HPDE6-E6E7 (cell line): ENCODE results near the gene PNKP.

ENCODE experiments used
- DNase-seq: peaks from one replicate; pipeline ENCODE4 v3.0.0; 2011; ENCODE audit warnings: missing footprints; ENCODE audit errors: extremely low spot score

The PNKP gene

GRCh38 chr19:49847731-49848696, 19.4 kb downstream of the PNKP start:
- no peak for DNase-seq

DNA sequence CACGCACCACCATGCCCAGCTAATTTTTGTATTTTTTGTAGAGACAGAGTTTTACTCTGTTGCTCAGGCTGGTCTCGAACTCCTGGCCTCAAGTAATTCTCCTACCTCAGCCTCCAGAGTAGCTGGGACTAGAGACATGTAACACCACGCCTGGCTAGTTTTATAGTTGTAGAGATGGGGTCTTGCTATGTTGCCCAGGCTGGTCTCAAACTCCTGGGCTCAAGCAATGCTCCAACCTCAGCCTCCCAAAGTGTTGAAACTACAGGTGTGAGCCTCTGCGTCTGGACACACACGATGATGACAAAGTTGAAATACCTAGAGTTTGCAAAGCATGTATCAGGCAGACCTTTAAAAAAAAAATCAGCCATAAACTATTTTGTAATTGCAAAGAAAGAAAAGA, 21.0 kb downstream of the PNKP start:
- no peak for DNase-seq

DNA sequence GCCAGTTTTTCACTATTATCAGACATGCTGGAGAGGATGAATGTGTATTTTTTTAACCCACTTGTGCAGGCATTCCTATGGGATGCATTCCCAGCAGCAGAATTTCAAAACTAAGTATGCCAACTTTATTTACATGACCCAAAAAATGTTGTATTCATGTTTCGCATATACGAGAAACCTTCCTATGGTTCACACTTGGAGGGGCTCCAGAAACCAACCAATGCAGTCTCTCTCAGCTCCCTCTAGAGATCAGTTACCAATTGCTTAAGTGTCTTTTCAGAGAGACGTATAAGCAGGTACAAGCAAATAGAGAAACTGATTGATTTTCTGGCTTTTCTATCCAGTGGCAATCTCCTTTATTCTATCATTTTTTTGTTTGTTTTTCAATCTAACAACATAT, 22.0 kb downstream of the PNKP start:
- DNase-seq: no peak

DNA sequence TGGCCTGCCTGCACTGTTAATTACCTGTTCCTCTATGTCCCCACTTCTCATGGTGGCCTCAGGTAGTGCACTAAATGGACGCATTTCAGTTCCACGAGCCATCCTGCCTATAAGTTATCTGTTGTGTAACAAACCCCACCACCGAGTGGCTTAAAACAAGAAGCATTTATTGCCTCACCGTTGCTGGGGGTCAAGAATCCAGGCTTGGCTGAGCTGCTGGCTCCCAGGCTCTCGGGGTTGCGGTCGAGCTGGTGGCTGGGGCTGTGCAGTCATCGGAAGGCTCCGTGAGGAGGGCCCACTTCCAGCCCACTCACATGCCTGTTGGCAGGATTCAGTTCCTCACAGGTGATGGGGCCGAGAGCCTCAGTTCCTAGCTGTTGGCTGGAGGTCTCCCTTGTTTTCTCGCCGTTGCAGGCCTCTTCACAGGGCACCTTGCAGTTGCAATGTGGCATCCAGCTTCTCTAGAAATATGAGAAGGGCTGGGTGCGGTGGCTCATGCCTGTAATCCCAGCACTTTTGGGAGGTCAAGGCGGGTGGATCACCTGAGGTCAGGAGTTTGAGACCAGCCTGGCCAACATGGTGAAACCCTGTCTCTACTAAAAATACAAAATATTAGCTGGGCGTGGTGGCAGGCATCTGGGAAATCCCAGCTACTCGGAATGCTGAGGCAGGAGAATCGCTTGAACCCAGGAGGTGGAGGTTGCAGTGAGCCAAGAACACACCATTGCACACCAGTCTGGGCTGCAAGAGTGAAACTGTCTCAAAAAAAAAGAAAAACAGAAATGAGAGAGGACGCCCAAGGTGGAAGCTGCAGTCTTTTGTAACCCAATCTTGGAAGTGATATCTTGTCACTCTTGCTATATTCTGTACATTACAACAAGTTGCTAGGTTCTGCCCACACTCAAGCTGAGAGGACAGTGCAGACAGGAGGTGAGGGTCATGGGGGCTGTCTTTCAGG, 23.0 kb downstream of the PNKP start:
- DNase-seq: no peak

- no peak for DNase-seq
Observed at GRCh38 chr19:49843265-49843664, 24.1 kb downstream of the PNKP start.

DNA sequence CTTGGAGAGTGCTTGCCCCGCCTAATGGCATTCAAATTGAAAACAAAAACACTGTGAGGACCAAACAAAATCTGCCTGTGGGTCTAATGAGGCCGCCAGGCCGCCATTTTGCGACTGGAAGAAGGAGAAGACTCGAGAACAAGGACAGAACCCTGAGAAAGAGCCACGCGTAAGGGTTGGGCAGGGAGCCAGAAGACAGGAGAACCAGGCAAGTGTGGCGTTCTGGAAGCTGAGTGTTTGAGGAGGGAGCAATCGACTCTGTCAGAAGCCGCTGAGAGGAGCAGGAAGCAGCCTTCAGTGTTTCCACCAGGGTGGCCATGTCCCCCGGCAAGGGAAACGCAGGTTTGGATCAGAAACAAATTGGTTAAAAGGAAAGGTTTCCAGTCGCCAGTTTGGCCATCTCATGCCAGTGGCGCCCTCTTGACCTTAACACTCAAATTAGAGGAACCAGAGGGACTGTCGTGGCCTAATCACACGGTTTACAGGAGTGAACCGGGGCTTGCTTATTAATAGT, 26.6 kb downstream of the PNKP start:
- no peak for DNase-seq

DNA sequence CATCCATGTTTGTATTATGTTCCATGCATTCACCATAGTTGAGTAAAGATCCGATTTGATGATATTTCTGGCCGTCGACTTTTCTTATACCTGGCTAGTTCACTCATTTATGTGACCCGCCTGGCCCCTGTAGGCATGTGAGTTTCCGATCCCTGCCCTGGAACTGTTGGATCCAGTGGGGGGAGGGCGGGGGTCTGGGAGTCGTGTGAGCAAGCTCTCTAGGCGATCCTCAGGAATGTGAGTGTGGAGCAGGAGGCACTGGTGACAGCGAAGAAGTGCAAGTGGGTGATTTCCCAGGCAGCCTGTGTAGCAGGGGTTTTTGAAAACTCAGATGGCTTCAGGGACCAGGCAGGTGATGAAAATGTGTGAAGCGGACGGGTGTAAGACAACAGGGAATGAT, 27.1 kb downstream of the PNKP start:
- DNase-seq: no peak

- DNase-seq: no peak
Observed at GRCh38 chr19:49839713-49840112, 27.7 kb downstream of the PNKP start.

- no peak for DNase-seq
Observed at GRCh38 chr19:49838885-49839588, 28.3 kb downstream of the PNKP start.

DNA sequence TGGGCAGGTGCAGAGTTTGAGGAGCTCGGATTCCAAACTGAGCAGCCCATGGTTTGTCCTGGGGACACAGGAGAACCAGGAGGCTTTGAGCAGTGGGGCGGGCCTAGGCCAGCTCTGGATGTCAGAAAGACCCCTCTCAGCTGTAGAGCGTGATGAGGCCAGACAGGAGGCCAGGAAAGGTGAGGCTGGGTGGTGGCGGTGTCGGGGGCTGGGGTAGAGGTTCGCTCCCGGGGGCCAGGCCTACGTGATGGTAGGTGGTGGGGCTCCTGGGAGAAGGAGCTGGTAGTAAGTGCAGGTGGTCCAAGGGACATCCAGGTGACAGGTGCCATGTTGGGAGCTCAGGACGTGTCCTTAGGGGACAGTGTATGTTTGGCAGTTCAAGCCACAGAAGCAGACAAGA, 30.0 kb downstream of the PNKP start:
- DNase-seq: no peak

DNA sequence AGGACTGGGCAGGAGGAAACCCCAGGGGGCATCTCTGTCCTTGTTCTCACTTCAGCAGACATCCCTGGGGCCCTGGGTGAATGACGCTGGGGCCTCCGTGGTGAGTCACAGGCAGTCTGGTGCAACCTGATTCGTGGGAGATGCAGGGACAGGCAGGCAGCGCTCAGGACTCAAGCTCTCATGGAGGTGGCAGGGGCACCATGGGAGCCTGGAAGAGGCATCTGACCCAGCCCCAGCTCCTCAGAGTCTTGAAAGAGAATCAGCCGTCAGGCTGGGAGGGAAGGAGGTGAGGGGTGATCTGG, 30.4 kb downstream of the PNKP start:
- DNase-seq: no peak

- DNase-seq: no peak
Observed at GRCh38 chr19:49836176-49837008, 31.0 kb downstream of the PNKP start.

GRCh38 chr19:49835562-49835961, 31.8 kb downstream of the PNKP start:
- no peak for DNase-seq

GRCh38 chr19:49833599-49833998, 33.8 kb downstream of the PNKP start:
- DNase-seq: no peak

GRCh38 chr19:49832556-49832955, 34.8 kb downstream of the PNKP start:
- no peak for DNase-seq

DNA sequence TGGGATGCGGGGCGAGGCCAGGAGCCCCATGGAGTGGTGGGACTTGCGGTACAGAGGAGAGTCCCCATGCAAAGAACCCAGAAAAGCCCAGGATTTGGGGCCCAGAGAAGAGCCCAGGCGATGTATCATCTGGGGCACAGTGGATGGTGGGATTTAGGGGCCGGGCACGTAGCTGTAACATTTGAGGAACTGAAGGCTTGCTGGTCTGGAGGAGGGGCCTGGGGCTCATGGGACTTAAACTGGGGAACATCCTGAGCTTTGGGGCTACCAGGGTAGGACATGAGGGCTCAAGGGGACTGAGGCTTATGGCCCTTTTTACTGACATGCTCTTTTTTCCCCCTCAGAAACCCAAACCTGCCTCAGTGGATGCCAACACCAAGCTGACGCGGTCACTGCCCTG, 35.8 kb downstream of the PNKP start:
- no peak for DNase-seq

GRCh38 chr19:49830766-49831165, 36.6 kb downstream of the PNKP start:
- no peak for DNase-seq

- no peak for DNase-seq
Observed at GRCh38 chr19:49829721-49830120, 37.7 kb downstream of the PNKP start.

DNA sequence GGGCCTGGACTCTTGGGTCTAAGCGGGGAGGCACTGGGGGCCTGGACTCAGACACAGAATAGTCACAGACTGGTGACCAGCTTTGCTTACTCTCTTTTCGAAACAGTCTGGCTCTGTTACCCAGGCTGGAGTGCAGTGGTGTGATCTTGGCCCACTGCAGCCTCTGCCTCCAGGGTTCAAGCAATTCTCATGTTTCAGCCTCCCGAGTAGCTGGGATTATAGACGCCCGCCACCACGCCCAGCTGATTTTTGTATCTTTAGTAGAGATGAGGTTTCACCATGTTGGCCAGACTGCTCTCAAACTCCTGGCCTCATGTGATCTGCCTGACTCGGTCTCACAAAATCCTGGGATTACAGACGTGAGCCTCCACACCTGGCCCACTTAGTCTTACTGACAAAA, 38.2 kb downstream of the PNKP start:
- no peak for DNase-seq

DNA sequence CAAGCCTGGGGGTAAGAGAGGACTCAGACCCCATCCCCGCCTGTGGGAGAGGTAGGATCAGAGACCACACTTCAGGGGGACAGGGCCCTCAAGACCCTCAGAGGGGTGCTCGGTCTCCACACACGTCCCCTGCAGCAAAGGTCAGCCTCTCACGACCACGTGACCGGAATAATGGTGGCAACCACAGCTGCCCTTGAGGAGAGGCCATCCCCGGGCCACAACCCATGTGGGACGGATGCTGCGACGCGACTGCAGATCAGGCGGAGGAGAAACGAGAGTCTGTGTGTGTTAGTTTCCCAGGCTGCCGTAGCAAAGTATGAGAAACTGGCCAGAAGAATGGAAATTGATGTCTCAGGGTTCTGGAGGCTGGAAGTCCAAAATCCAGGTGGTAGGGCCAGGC, 40.3 kb downstream of the PNKP start:
- DNase-seq: no peak

DNA sequence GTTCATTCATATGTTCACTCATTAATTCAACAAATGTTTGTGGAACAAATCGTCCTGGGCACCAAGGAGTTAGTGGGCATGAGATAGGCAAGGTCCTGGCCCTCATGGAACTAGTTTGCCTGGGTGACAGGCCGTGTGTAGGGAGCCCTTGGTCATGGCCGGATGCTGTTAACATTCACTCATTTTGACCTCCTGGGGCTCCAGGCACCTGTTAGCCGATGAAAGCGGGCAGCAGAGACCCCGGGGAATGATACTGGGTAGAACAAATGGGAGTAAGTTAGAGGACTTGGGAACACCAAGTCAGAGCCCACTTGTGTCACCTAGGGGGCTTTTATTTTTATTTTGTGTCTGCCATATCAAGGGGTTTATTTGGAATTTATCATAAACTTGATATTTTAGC, 42.7 kb downstream of the PNKP start:
- no peak for DNase-seq
